Parathyroid adenoma (tissue), 2 donors: ENCODE results near the gene MFAP3L.

ENCODE experiments used
- H2AFZ ChIP-seq: fragments of 300-600 bp; sonication (generic); one replicate; pipeline ENCODE4 v1.7.0; 2017; ENCODE audit warnings: antibody characterized with exemption, mild to moderate bottlenecking
- H3K27ac ChIP-seq: fragments of 300-600 bp; sonication (generic); one replicate; pipeline ENCODE4 v1.7.0; 2017
- H3K27me3 ChIP-seq: fragments of 300-600 bp; sonication (generic); one replicate; pipeline ENCODE4 v1.7.0; 2017; ENCODE audit warnings: low read length; ENCODE audit not compliant: control insufficient read depth, insufficient read depth
- H3K36me3 ChIP-seq: fragments of 300-600 bp; sonication (generic); one replicate; pipeline ENCODE4 v1.7.0; 2017; ENCODE audit warnings: low read length; ENCODE audit not compliant: control insufficient read depth, insufficient read depth
- H3K4me1 ChIP-seq: fragments of 300-600 bp; sonication (generic); one replicate; pipeline ENCODE4 v1.7.0; 2017; ENCODE audit warnings: control low read depth
- H3K4me2 ChIP-seq: fragments of 300-600 bp; sonication (generic); one replicate; pipeline ENCODE4 v1.7.0; 2017; ENCODE audit warnings: low read length
- H3K4me3 ChIP-seq: fragments of 300-600 bp; sonication (generic); one replicate; pipeline ENCODE4 v1.7.0; 2017; ENCODE audit warnings: low read depth, low read length
- H3K79me2 ChIP-seq: fragments of 300-600 bp; sonication (generic); one replicate; pipeline ENCODE4 v1.7.0; 2017; ENCODE audit warnings: control low read depth
- H3K9ac ChIP-seq: fragments of 300-600 bp; sonication (generic); one replicate; pipeline ENCODE4 v1.7.0; 2017; ENCODE audit warnings: mild to moderate bottlenecking
- H3K9me3 ChIP-seq: fragments of 300-600 bp; sonication (generic); one replicate; pipeline ENCODE4 v1.7.0; 2017; ENCODE audit warnings: low read length; ENCODE audit not compliant: control insufficient read depth
- TF ChIP-seq, protein P1 (sequence below): fragments of 300-600 bp; sonication (generic); IDR thresholded peaks from one replicate; pipeline ENCODE4 v1.7.0; 2017; ENCODE audit warnings: antibody characterized with exemption, mild to moderate bottlenecking
- donor health status: primary hyperparathyroidism.

Gene MFAP3L

DNA sequence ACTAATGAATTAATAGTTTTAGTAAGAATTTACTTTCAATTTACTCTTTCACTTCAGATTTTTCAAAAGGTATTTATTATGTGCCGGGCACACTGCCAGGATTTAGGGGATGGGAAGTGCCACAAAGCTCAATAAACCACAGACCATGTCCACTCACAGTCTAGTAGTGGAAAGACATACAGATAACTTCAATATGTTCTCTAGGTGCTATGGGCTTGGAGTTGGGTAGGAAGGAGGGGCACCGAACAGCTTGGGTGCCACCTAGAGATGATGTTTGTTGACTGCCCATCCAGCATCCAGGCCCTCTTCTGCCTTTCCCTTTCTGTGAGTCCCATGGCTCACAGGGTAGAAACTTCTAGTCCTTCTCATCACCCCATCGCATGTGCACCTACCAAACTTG is 17.8 kb downstream of the MFAP3L start:
- Histone ChIP-seq H3K4me2 (no peak overlapping the region), H3K27me3 (no peaks in the 10 kb centered on the region), H3K9ac (no peak overlapping the region), H3K36me3 (no peaks in the 10 kb centered on the region), H3K27ac (no peak overlapping the region), H3K4me3 (no peak overlapping the region), H2AFZ (no peak overlapping the region), H3K9me3 (no peaks in the 10 kb centered on the region), H3K4me1 (no peaks in the 10 kb centered on the region), H3K79me2 (no peaks in the 10 kb centered on the region)
- TF ChIP-seq, protein P1, sequence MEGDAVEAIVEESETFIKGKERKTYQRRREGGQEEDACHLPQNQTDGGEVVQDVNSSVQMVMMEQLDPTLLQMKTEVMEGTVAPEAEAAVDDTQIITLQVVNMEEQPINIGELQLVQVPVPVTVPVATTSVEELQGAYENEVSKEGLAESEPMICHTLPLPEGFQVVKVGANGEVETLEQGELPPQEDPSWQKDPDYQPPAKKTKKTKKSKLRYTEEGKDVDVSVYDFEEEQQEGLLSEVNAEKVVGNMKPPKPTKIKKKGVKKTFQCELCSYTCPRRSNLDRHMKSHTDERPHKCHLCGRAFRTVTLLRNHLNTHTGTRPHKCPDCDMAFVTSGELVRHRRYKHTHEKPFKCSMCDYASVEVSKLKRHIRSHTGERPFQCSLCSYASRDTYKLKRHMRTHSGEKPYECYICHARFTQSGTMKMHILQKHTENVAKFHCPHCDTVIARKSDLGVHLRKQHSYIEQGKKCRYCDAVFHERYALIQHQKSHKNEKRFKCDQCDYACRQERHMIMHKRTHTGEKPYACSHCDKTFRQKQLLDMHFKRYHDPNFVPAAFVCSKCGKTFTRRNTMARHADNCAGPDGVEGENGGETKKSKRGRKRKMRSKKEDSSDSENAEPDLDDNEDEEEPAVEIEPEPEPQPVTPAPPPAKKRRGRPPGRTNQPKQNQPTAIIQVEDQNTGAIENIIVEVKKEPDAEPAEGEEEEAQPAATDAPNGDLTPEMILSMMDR: no peak

DNA sequence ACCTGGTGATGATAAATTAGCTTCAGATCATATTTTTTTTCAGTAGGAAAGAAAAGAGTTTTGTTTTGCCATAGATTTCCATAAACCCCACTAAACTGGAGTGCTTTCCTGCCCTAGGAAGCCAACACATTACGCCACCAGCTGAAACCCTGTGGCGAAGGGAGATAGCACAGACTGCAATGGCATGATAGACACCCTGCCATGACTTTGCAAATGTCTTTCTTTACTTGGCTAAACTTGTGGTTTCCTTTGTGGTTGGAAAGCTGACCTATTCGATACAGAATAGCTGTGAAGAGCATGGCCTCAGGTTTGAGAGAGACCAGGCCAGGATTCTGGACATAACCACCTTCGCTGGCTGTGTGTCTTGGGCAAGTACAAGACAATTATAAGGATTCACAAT is 19.1 kb downstream of the MFAP3L start:
- no peaks in the 10 kb centered on the region for H3K79me2 ChIP-seq
- H2AFZ ChIP-seq: no peak overlapping the region
- TF ChIP-seq, protein P1: no peak
- H3K9ac ChIP-seq: no peak overlapping the region
- no peak overlapping the region for H3K27ac ChIP-seq
- H3K9me3 ChIP-seq: no peaks in the 10 kb centered on the region
- no peak overlapping the region for H3K4me2 ChIP-seq
- H3K27me3 ChIP-seq: no peaks in the 10 kb centered on the region
- H3K4me3 ChIP-seq: no peak overlapping the region
- no peaks in the 10 kb centered on the region for H3K36me3 ChIP-seq
- no peaks in the 10 kb centered on the region for H3K4me1 ChIP-seq

DNA sequence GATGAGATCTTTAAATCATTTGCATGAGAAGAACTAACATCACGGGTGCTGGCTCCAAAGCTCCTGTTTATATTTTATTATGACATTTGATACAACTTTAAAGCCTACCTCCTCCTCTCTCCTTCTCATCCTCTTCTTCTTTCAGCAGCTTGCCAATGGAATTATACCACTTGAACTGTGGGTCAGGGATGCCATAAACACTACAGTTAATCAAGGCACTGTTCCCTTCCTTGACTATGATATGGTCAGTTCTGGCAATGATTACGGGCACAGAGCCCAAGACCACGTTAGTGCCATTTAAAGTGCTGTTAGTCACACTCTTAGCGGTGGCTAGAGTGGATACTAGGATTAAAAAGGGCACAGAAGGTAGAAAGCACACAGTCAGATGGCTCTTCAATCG is 20.7 kb downstream of the MFAP3L start:
- Histone ChIP-seq H3K27me3 (no peaks in the 10 kb centered on the region), H3K79me2 (no peaks in the 10 kb centered on the region), H3K36me3 (no peaks in the 10 kb centered on the region), H3K9me3 (no peaks in the 10 kb centered on the region), H3K27ac (no peak overlapping the region), H3K9ac (no peak overlapping the region), H3K4me2 (no peak overlapping the region), H3K4me1 (no peaks in the 10 kb centered on the region), H3K4me3 (no peak overlapping the region), H2AFZ (no peak overlapping the region)
- TF ChIP-seq, protein P1: no peak

DNA sequence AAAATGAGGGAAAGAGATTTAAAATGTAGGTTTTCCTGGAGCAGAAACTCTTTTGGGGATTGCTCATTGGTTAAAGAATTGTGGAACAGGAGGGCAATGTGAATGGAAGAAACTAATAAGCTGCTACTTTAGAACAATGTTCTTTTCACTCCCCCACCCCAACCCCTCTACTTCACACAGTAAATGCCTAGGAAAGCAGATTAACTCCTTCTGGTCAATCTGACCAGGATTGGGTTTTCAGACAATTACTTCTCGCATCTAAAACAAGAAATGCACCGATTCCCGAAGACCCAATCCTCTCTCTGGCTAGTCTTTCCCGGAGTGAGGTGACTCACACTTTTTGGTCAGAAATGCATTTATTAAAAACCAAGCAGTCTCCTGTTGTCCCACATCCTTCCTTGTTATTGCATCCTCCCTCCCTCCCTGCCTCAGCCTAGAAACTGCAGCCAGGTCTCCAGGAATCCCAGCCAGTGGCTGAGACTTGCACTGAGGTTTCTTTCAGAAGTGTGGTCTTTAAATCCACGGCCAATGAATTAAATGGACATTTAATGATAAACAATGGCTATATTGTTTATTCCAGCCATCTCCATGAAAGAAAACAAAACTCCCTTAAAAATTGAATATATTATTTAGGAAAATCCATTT is 21.4 kb downstream of the MFAP3L start:
- no peaks in the 10 kb centered on the region for H3K79me2 ChIP-seq
- no peak overlapping the region for H2AFZ ChIP-seq
- no peak overlapping the region for H3K27ac ChIP-seq
- no peaks in the 10 kb centered on the region for H3K9me3 ChIP-seq
- no peaks in the 10 kb centered on the region for H3K36me3 ChIP-seq
- H3K4me1 ChIP-seq: no peaks in the 10 kb centered on the region
- H3K4me3 ChIP-seq: no peak overlapping the region
- no peaks in the 10 kb centered on the region for H3K27me3 ChIP-seq
- no peak overlapping the region for H3K4me2 ChIP-seq
- TF ChIP-seq, protein P1: no peak
- H3K9ac ChIP-seq: no peak overlapping the region
